Ramos (cell line): Measurements from ENCODE around the gene SNX13.

Experiments
- in situ Hi-C: fragments of 300-500 bp; cut with MboI; formaldehyde crosslinking; loops from one replicate; pipeline ENCODE4 v1.14.3; 2022; ENCODE audit warnings: low sequenced_read_pairs; ENCODE audit not compliant: unreplicated experiment

SNX13 gene, protein sequence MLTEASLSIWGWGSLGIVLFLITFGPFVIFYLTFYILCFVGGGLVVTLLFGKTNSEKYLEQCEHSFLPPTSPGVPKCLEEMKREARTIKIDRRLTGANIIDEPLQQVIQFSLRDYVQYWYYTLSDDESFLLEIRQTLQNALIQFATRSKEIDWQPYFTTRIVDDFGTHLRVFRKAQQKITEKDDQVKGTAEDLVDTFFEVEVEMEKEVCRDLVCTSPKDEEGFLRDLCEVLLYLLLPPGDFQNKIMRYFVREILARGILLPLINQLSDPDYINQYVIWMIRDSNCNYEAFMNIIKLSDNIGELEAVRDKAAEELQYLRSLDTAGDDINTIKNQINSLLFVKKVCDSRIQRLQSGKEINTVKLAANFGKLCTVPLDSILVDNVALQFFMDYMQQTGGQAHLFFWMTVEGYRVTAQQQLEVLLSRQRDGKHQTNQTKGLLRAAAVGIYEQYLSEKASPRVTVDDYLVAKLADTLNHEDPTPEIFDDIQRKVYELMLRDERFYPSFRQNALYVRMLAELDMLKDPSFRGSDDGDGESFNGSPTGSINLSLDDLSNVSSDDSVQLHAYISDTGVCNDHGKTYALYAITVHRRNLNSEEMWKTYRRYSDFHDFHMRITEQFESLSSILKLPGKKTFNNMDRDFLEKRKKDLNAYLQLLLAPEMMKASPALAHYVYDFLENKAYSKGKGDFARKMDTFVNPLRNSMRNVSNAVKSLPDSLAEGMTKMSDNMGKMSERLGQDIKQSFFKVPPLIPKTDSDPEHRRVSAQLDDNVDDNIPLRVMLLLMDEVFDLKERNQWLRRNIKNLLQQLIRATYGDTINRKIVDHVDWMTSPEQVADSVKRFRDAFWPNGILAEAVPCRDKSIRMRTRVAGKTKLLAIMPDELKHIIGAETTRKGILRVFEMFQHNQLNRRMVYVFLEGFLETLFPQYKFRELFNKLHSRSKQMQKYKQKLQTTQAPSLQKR

DNA sequence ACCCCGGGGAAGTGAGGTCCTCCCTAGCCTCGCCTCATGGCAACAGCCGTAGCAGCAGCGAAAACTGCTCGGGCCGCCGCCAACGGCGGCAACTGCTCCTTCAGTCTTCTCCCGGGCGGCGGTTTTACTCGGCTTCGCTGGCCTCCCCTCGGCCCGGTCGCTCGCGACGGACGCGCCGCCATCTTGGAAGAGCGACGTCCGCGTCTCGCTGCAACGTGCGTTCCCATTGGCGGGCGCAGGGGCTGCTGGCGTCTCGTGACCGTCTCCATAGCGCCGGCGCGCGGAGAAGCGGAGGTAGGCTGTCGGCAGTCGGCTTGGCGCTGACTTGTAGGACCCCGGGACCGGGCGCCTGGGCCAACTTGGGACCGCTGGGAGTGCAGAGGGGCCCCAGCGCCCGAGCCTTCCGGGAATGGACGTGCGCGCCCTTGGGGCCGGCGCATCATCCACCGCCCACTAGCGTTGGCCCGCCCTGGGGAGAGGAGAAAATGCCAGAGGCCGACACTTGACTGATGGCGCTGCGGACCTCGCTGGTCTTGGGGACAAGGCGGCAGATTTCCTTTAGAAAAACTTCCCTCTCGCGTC, at the start of gene SNX13:
Gene SNX13 (minus strand): TSS at position 193 of the 582 bp plus-strand sequence. CDS start 199 bp downstream, outside the sequence.
- in situ Hi-C loops, result no loop called here

DNA sequence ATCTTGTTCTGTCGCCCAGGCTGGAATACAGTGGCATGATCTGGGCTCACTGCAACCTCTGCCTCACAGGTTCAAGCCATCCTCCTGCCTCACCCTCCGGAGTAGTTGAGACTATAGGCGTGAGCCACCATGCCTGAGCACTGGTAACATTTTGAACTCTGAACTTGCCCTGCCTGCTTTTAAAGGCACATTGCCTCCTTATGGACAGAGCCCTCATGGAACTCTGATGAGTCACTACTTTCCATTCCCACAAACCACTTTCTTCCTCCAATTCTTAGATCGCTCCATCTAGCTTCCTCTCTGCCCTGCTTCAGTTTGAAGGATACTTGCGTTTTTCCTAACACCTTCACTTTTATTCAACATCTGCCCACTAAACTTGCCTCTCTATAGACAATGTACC, 49.3 kb upstream of the SNX13 start:
- in situ Hi-C loops, result loop anchor here (10.0 kb wide), 1 partner anchor 215 kb away; no protein-coding TSS in a partner anchor

DNA sequence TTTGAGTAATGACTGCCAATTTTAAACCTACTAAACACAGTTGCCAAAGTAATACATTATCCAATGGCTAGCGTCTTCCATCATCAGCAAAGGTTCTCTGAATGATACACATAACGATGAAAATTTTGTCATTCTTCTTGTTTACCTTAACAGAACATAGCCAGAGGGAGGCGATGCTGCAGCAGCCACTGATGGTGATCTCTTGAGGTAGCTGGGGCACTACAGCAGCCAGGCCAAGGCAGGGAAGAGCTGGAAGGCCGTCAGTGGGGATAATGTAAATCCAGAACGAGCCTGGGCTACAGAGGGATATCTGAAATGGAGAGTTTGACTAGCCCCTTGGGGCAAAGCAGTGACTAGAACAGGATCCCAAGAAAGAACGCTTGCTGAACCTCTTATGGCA, 48.6 kb upstream of the SNX13 start:
- in situ Hi-C loops, result loop anchor here (10.0 kb wide), 1 partner anchor 214 kb away; no protein-coding TSS in a partner anchor

DNA sequence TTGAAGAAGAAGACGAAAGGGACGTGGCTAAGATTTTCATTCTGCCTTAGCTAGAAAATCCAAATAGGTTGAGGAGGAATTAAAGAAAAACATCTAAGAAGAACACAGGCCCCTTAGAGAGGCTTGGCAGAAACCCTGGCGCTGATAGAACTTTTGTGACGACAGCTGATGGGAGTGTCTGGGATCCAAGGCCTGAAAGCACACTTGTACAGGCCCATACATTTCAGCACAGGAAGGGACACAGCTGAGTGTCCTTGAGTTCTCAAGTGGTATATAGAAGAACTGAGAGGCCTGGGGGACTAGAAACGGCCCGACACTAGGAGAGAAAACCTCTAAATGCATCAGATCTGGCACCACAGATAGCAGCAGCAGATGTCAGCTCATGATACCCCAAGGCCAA, 47.8 kb upstream of the SNX13 start:
- in situ Hi-C loops, result loop anchor here (10.0 kb wide), 1 partner anchor 213 kb away; no protein-coding TSS in a partner anchor

DNA sequence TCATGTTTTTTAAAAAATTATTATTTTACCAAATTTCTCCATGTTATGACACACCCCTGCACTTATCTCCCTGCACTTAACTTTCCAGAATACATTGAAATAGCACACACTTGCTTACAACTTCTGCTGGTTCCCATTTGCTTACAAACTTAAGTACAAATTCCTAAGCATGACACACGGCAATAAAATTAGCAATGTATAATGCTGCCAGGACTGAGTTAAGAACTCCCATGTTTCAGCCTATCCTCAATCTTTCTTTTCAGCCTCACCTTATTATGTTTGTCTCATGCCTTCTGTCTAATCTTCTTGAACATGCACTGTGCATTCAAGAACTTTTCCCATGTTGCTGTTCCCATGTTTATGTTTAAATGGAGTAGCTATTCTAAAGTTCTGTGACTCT, 46.6 kb upstream of the SNX13 start:
- in situ Hi-C loops, result loop anchor here (10.0 kb wide), 1 partner anchor 212 kb away; no protein-coding TSS in a partner anchor

DNA sequence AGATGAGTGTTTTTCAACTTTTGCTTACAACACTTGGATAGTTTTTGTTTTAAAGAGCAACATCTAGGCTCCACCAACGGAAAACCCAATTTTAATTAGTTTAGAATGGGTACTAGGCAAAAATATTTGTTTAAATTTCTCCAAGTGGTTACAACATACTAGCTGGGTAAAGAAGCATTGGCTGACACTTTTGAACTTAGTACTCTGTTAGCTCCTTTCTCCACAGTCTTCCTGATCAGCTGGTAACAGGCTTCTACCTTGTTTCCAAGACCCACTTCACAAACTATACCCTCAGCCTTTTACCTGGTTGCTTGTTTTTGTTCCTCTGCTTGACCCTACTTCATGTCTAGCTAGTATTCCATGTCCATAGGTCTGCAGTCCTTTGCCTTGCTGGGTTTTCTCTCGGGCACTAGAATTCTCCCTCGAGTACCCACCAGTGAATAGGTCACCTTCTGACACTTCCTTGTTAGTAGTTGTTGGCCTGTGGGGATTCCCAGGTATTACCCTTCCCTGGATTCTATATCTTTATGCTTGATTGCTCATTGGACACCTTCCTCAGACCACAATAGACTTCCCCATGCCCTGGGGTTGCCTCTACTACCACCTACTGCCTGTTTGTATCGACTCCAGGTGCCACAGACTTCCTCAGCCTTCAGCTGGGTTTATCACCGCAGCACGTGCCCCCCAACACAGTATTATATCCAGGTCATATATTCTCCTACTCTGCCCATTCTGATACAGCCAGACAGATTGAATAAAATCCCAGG, 45.4 kb upstream of the SNX13 start:
- in situ Hi-C loops, result loop anchor here (10.0 kb wide), 1 partner anchor 211 kb away; no protein-coding TSS in a partner anchor

DNA sequence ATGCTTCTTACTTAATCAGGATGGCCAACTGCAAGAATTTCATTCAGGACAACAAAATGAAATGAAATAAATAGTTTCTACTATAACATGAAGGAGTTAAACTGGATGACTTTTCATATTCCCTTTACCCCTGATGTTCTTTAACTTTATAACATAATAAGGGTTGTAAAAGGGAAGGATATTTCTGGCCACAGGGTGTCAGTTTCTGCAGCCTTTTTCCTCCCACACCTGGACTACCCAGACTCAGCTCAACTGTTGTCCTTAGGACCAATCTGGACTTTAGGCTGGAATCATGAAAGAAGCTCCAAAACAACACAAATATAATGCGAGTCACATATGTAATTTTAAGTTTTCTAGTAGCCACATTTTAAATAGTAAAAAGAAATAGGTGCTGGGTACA, 44.0 kb upstream of the SNX13 start:
- in situ Hi-C loops, result loop anchor here (10.0 kb wide), 1 partner anchor 209 kb away; no protein-coding TSS in a partner anchor

DNA sequence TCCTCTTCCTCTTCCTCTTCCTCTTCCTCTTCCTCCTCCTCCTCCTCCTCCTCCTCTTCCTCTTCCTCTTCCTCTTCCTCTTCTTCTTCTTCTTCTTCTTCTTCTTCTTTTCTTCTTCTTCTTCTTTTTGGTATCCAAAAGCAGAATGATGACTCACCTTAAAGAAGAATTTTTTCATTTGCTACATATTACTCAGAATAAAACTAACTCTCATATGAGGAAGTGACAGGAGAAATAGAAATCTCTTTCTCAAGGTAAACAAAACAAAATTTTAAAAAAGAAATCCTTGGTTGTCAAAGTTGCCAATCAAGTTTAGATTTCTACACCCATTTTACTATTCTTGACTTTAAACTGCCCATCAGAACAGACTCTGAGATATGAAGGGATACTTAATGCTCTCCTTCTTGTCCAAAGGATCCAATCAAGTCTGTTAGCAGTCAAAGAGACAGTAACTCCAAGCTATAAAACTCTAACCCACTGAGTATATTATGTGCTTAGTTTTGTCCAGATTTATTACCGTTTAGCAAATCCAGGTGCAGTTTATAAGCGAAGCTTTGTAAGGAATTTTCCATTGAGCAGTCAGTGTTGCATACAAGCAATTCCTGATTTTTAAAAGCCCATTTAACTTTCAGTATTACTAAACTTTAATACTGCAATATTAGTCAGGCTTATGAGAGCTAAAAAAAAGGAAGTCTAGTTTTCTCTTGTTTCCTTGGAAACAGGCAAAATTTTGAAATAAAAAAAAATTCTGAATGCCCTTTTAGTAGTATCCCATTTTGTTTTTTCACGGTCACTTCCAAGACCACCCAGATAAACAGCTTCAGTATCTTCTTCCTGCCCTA, 43.1 kb upstream of the SNX13 start:
- in situ Hi-C loops, result loop anchor here (10.0 kb wide), 1 partner anchor 209 kb away; no protein-coding TSS in a partner anchor

DNA sequence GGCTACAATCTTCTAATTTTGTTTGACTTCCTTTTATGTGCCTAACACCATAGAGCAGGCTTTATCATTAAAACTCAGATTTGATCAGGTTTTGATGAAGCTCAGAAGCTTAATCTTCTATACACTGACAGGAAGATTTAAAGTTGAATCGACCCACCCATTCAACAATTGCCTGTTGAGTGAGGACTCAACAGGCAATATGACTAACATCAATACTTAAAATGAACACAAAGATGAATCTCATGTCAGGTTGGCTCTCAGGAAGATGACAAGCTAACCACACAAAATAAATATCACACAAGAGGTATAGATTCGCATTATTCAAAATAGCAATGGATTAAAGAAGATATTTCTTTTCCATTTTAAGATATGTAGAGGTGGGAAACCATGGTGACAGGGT, 36.7 kb upstream of the SNX13 start:
- in situ Hi-C loops, result no loop called here

DNA sequence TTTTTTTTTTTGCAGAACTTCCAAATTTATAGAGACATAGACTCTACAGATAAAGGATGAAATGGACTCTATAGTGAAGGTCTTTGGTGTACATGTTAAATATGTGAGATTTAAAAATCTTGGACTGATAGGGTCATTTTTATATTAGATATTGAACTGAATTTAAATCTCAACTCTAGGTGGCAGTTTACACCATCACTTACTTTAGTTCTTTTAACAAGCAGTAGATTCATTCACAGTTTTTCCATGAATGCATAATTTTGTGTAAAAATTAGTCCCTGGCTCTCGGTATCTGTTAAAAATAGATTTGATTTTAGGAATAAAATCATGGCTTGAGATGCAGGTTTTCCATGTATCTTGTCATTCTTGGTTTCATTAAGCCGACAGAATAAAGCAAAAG, 31.1 kb upstream of the SNX13 start:
- in situ Hi-C loops, result no loop called here

DNA sequence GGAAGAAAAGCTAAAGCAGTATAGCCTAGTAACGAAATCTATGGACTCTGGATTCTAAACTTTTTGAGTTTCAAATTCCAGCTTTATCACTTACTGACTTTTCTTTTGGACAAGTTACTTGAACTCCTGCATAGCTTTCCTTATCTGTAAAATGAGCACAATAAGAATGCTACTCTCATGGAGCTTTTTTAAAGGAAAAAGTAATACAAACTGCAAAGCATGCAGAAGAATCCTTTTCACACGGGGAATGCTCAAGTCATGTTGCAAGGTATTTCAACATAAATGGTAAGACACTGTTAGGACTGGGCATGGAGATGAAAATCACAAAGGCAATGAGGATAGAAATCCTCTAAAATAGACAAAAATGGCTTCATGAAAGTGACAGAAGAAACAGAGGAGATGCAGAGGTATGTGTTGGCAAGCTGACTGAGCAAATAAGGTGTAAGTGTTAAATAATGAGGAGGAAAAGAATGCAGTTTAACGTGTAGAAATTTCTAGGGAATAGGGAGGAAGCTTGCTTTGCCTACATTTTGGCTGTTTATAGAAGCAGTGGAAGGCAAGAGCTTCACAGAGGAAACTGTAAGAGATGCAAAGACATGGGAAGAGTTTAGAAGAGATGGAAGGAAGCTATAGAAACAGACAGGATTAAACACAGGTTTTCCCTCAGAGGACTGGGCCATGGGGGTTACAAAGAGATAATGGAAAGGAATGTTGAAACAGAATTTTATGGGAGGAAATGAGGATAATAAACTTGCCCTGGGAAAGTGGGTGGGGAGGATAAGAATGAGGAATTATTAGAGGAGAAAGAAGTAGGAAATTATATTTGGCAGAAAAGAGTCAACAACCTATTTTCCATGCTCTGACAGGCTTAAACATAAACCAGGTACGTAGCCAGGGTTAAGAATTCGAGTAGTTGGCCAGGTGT, 28.8 kb upstream of the SNX13 start:
- in situ Hi-C loops, result no loop called here

DNA sequence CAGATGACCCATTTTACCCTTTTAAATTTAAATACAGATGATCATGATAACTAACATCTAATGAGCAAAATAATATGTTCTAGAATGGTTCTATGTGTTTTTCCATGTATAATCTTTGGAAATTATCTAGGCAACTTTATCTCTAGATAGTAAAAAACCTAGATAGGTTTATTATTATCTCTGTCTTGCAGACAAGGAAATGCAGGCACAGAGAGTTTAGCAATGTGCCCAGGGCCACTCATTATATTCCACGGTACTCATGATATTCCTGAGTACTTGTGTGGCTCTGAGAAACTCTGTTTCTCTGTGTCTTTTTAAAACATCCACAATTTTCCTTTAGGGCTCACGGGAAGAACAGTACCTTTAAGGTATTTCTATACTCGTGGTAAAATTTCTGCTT, 26.4 kb upstream of the SNX13 start:
- in situ Hi-C loops, result no loop called here

DNA sequence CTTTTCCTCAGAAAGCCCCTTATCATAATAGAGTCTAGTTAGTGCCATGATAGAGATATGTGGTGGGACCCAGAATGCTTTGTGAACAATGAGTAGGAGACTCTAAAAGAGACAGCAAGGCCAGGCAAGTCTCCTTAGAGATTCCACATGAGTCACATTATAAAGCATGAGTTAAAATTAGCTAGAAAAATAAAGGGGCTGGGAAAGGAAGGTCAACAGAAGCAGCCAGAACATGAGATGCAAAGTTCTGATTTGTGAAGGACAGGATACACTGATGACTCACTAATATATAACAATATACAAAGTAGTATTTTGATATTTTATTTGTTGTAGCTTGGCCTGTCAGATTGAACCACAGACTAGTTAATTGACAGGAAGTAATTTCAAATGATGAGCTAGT, 25.3 kb upstream of the SNX13 start:
- in situ Hi-C loops, result no loop called here

DNA sequence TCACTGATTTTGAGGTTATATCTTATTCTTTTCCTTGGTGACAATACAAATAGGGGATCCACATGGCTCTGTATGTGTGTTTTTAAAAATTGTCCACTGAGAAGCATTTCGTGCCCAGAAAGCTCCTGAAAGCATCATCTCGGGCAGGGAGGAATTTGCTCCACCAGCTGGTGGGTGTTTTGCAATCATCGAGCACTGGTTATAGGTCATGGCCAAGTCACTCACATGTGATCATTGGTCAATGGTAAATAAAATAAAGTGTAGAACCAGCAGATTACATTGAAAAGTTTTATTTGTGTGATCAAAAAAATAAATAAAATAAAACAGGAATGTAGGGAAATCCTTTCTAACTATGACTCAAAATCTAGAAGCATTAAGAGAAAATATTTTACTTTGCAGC, 23.0 kb upstream of the SNX13 start:
- in situ Hi-C loops, result no loop called here

DNA sequence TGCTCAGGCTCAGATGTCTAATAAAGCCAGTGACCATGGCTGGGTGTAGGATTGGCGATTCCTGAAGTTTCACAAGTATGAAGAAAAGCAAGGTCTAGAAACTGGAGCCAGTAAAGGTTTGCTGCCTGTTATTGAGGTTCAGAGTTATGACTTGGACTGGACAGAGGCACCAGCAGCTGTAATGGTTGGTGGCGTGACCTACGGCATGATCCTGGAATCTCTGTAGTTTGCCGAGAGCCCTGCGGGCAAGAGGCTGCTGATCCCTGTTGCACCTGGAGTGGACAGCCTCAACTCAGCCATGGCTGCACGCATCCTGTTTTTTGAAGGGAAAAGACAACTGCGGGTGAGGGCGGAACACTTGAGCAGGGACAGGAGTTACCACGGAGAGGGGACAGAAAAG, 22.4 kb upstream of the SNX13 start:
- in situ Hi-C loops, result no loop called here

DNA sequence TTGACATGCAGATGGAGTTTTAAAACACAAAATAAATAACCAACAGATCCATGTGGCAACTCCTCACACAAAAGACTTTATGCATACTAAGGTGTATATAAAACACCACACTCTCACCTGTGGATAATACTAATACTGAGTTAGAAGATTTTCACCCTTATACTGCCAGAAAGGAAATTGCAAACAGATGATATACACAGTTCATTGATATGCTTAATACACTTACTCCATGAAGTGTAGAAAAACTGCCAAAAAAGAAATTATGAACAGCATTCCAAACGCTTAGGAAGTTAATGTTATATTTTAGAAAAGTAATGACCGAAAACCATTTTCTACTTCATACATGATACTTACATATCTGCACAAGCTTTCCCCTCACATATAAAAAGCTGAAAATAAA, 17.6 kb upstream of the SNX13 start:
- in situ Hi-C loops, result no loop called here

DNA sequence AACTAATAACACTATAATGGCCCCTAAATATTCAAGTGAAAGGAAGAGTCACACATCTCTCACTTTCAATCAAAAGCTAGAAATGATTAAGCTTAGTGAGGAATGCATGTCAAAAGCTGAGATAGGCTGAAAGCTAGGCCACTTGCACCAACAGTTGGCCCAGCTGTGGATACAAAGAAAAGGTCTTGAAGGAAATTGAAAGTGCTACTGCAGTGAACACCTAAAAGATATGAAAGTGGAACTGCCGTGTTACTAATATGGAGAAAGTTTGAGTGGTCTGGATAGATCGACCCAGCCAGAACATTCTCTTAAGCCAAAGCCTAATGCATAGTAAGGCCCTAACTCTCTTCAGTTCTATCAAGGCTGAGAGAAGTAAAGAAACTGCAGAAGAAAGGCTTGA, 12.1 kb upstream of the SNX13 start:
- in situ Hi-C loops, result no loop called here

DNA sequence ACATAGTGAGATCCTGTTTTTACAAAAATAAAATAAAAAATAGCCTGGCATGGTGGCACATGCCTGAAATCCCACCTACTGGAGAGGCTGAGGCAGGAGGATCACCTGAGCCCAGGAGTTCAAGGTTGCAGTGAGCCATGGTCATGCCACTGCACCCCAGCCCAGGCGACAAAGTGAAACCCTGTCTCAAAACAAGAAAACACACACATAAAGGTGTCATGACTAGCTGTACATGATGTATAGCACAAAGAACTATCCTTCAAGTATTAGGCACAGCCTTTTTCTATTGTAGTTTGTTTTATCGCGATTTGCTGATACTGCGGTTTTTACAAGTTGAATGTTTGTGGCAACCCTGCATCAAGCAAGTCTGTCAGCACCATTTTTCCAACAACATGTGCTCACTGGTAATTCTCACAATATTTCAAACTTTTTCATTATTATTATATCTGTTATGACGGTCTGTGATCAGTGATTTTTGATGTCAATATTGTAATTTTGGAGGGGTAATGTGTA, 11.5 kb upstream of the SNX13 start:
- in situ Hi-C loops, result no loop called here
